ENCODE measurements around the gene SLC26A9. TPM values are rescaled to one million over a fixed set of nuclear protein-coding genes. Genes with fewer than 3 reads are reported as not detected.

Gene SLC26A9
- total and polyA plus RNA-seq, 9 donors: 0.07 to 6.7 (median 0.11) TPM; not detected in 3

DNA sequence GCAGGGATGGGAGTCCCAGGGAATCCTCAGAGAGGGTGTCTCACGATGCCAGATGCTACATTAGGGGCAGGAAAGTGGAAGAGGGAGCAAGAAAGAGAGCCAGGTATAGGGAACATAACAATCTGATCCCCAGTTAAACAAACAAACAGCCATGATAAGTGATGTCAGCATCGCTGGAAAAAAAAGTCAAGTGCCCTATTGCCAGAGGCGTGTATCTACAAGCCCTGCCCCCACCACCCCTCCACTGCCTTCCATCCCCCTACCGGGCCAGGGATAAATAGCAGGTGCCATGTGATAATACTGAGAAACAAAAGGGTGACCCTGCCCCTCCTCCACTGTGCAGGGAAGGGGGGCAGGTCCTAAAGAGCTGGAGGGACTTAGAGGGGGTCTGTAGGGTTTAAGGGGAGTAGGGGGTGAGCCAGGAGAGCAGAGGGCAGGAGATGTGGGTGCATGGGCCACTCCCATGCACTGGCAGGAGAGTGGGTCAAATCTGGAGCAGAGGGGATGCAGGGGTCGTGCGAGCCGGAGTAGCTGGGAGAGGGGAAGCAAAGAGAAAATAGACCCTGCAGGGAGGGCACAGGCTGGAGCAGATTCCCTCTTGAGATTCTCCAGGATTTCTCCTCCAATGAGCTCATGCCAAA lies 3.4 kb downstream of the SLC26A9 start:
- Histone ChIP-seq H3K4me3 (no peak overlapping the region), H3K9me3 (no peaks in the 10 kb centered on the region), H3K36me3 (no peaks in the 10 kb centered on the region), H3K27me3 (no peaks in the 10 kb centered on the region), H3K4me1 (ENCODE audit: insufficient read depth) (no peaks in the 10 kb centered on the region), H3K27ac (no peak overlapping the region)
- WGBS, 3 donors: 39 to 57% (median 43%) methylated on average over 7 of the region's 7 CpGs
- DNase-seq: no peak
- intact Hi-C loops (cut with DNase I): no loop called here
- TF ChIP-seq, protein P1, sequence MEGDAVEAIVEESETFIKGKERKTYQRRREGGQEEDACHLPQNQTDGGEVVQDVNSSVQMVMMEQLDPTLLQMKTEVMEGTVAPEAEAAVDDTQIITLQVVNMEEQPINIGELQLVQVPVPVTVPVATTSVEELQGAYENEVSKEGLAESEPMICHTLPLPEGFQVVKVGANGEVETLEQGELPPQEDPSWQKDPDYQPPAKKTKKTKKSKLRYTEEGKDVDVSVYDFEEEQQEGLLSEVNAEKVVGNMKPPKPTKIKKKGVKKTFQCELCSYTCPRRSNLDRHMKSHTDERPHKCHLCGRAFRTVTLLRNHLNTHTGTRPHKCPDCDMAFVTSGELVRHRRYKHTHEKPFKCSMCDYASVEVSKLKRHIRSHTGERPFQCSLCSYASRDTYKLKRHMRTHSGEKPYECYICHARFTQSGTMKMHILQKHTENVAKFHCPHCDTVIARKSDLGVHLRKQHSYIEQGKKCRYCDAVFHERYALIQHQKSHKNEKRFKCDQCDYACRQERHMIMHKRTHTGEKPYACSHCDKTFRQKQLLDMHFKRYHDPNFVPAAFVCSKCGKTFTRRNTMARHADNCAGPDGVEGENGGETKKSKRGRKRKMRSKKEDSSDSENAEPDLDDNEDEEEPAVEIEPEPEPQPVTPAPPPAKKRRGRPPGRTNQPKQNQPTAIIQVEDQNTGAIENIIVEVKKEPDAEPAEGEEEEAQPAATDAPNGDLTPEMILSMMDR (IDR thresholded peaks at IDR 0.05): no peak
- TF ChIP-seq POLR2A (IDR thresholded peaks at IDR 0.05) (no peak), EP300 (IDR thresholded peaks at IDR 0.05) (no peak)

DNA sequence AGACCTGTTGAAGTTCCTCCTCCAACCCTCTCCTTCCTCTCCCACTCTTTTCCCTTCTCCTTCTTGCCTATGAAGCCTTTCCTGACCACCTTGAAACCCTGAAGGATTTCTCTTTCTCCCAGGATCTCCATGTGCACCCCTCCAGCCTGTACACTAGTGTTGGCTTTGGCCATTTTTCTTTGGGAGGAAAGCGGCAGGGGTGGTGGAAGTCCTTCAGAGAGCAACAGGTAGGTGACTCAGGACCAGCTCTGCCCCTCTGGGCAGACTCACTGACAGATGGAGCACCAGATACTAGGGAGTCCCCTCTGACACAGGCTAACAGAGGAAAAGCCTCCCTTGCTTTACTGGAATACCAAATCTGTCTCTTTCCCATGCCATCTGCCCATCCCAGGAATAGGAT lies 4.6 kb downstream of the SLC26A9 start:
- Histone ChIP-seq H3K36me3 (no peaks in the 10 kb centered on the region), H3K9me3 (no peaks in the 10 kb centered on the region), H3K27me3 (no peaks in the 10 kb centered on the region), H3K27ac (no peak overlapping the region), H3K4me1 (ENCODE audit: insufficient read depth) (no peaks in the 10 kb centered on the region), H3K4me3 (no peak overlapping the region)
- 93 to 100% (median 96%) methylated on average over 1 of the region's 1 CpG for WGBS, 3 donors
- TF ChIP-seq EP300 (IDR thresholded peaks at IDR 0.05) (no peak), POLR2A (IDR thresholded peaks at IDR 0.05) (no peak)
- TF ChIP-seq, protein P1 (IDR thresholded peaks at IDR 0.05): no peak
- no peak for DNase-seq
- intact Hi-C loops (cut with DNase I): no loop called here

- H3K27me3 ChIP-seq: no peaks in the 10 kb centered on the region
- intact Hi-C loops (cut with DNase I): no loop called here
- TF ChIP-seq, protein P1 (IDR thresholded peaks at IDR 0.05): no peak
- TF ChIP-seq EP300 (IDR thresholded peaks at IDR 0.05): no peak
- no peak for TF ChIP-seq POLR2A (IDR thresholded peaks at IDR 0.05)
- no peak overlapping the region for H3K27ac ChIP-seq
- no peaks in the 10 kb centered on the region for H3K36me3 ChIP-seq
- H3K4me1 ChIP-seq (ENCODE audit: insufficient read depth): no peaks in the 10 kb centered on the region
- H3K4me3 ChIP-seq: no peak overlapping the region
- WGBS, 3 donors: 68 to 70% (median 70%) methylated on average over 7 of the region's 7 CpGs
- no peak for DNase-seq
- no peaks in the 10 kb centered on the region for H3K9me3 ChIP-seq
Measured at GRCh38 chr1:205936846-205937586, 6.2 kb downstream of the SLC26A9 start.

DNA sequence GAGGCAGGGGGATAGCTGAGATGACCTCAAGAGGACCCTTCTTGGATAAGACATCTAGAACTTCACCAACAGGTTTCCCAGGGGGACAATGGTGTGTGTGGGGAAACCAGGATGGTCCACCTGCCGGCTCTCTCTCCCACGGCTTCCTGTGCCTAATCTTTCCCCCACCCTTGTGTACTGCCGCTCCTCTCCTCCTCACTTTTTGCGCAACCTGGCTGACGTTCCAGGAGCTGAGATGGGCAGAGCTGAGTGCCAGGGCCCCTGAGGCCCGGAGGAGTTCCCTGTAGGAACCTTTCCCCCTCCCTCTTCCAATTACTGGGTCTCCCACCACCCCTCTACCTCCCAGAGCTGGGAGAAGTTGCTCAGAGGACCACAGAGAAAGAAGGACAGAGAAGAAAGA lies 6.9 kb downstream of the SLC26A9 start:
- Histone ChIP-seq H3K27me3 (no peaks in the 10 kb centered on the region), H3K4me3 (no peak overlapping the region), H3K27ac (no peak overlapping the region), H3K9me3 (no peaks in the 10 kb centered on the region), H3K36me3 (no peaks in the 10 kb centered on the region), H3K4me1 (ENCODE audit: insufficient read depth) (no peaks in the 10 kb centered on the region)
- DNase-seq: no peak
- 58 to 63% (median 61%) methylated on average over 6 of the region's 6 CpGs for WGBS, 3 donors
- intact Hi-C loops (cut with DNase I): no loop called here
- no peak for TF ChIP-seq POLR2A (IDR thresholded peaks at IDR 0.05)
- TF ChIP-seq EP300 (IDR thresholded peaks at IDR 0.05): no peak
- TF ChIP-seq, protein P1 (IDR thresholded peaks at IDR 0.05): no peak

All from ovary (tissue), 9 donors.